Measurements from ENCODE around the gene MLLT1.

MLLT1 gene

DNA sequence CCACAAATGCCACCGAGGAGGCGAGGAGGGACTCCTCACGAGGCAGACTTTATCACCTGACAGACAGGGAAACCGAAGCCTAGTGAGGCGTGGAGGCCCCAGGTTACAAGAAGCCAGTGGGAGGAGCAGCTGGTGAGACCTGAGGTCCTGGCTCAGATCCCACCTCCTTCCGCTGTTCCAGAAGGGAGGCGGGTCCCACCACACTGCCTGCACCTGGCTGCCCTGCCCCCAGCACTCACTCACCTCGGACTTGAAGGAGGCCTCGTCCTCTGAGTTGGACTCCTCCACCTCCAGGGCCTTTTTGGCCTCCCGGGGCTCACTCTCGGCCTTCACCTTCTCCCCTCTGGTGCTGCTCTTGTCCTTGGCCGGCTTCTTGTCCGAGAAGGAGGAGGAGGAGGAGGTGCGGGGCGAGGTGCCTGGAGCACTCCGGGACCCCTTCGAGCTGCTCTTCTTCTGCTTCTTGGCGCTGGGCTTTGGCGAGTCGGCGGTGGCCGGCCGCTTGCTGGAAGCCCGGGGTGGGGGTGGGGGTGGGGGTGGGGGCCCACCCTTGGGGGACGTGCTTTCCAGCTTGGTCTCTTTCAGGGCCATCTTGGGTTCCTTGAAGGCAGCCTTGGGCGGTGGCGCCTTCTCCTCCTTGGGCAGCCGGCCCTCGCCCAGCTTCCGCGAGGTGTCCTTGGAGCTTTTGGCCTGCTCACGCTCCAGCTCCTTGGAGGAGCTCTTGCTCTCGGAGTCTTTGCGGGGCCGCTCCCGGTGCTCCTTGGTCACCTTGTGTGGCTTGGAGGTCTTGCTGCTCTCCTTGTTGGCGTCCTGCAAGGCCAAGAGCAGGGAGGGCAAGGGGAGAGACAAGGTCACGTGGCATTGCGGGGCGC, 57.7 kb downstream of the MLLT1 start:
- DNase-seq (ENCODE audit: low read depth in 2 of 2) = no peak

DNA sequence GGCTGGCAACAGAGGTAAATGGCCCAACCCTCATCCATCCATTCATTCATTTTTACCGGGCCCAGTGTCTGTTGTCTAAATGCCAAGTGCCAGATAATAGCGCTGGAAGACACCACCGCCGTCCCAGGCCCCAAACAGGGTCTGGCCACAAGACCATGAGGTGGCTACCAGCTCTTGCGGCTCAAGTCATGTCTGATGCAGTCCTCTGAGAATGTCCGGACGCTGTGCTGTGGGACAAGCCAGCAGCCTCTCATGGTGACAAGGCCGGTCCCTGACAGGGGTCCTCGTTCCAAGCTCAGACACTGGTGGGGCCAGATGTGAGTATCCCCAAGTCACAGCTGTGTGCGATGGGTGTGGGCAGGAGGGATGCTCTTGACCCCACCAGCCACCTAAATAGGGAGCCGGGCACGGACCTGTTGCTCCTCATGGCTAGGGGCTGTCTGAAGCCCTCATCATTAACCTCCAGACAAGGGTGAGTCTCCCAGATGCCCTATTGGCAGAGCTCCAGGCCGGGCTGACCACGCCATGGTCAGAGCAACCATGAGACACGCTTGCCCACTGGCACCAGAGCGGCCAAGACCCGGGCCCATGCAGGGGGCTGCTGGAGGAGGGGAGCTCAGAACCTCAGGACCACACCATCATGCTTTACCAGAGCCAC, 58.4 kb downstream of the MLLT1 start:
- DNase-seq (ENCODE audit: low read depth in 2 of 2) = no peak

DNA sequence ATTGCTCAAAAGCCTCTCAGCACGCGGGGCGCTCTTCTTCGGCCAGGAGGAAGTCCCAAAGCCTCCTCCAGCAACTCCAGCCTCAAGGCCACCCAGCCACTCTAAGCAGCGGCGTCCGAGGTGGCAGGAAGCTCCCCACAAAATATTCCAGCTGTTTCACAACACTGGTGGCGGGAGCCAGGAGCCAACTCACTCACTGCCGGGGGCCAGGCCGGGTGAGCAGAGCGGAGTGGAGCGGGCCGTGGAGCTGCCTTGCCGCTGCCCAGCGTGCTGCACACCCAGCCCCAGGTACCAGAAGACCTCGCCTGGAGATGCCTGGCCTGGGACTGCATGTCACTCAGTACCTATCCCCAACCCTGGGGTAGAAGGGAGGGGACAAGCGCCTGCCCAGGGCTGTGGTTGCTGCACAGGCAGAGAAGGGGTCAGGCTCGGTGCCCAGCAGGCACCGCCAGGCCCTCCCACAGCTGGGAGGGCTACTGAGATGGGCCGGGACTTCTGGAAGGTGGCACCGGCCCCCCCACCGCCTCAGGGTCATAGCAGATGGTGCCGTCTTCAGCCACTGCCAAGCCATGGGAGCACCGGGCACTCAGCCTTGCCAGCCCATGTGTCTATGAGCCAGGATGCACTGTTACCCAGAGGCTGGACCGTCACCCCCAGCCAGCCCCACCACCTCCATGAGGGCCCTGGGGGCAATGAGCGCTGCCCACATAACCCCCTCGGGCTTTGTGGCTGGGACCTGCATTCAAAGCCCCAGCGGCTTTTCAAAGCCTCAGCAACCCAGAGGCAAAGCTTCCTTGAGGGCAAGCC, 59.2 kb downstream of the MLLT1 start:
- no peak for DNase-seq (ENCODE audit: low read depth in 2 of 2)

DNA sequence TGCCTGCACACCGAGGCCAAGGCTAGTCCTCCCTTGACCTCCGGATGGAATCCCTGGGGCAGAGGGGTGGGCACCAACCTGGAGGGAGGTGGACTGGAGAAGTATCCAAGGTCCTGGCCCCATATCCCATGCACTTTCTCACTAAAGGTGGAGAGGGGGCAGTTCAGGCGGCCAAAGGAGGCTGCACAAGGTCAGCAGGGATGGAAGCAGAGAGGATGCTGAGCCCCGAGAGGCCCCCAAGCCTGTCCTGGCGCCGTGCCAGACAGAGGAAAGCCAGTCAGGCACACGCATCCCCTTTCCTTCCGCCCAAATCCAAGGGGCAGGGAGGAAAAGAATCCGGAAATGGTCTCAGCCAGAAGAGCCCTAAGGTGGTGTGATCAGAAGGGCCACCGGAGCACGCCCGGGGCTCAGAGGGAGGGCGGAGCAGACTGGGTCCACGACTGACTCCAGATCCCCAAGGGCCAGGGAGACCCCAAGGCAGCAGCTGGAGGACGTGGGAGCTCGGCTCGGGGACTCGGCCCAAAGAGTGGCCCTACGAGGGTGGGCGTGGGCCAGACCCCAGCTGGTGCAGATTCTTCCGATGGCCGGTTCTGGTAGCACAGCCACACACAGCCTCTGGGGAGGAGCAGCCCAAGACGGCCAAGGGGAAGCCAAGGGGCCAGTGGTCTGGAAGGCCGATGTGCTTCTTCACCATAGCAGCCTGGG, 60.0 kb downstream of the MLLT1 start:
- no peak for DNase-seq (ENCODE audit: low read depth in 2 of 2)

DNA sequence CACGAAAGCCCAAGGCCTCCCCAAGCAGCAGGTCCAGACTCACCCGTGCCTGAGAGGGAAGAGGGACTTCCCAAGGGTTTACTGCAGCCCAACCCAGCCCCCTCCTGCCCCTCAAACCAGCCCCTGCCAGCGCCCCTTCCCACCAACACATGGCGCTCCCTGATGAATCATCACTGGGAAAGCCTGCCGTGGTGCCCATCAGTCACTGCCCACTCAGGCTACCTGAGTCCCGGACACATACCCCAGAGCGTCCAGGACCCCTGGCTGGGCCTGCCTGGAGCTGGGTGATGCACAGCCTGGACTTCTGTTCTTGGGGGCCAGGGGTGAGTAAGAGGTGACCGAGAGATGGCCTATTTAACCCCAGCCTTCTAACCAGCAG, 60.6 kb downstream of the MLLT1 start:
- DNase-seq (ENCODE audit: low read depth in 2 of 2) = no peak

DNA sequence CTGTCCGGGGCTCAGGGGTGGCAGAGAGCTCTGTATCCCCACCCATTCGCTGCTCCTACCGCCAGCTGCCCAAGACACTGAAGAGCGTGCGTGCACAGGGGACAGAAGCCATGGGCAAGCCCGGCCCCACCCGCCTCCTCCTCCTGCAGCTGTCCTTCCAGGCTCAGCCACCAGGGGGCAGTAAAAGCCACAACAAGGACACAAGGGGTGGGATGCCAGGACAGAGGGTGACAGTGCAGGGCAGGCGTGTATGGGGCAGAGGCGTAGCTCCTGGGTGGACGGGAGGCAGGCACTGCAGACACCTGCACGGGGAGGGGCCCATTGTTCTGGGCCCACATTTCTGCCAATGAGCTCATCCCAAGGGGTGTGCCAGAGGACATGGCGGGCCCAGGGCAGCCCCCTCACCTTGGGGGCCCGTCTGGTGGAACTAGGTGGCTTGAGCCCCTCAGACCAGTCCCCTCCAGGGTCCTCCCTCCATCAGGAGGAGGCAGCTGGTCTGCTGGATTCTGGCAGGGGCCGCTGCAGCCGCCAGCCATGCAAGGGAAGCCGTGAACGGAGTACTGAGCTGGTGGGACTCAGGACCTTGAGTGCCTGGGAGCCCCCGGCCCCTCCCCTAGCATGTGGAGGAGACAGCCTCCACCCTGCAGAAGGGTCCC, 61.2 kb downstream of the MLLT1 start:
- peak; percentile 62 to 78 for DNase-seq (ENCODE audit: low read depth in 2 of 2)

DNA sequence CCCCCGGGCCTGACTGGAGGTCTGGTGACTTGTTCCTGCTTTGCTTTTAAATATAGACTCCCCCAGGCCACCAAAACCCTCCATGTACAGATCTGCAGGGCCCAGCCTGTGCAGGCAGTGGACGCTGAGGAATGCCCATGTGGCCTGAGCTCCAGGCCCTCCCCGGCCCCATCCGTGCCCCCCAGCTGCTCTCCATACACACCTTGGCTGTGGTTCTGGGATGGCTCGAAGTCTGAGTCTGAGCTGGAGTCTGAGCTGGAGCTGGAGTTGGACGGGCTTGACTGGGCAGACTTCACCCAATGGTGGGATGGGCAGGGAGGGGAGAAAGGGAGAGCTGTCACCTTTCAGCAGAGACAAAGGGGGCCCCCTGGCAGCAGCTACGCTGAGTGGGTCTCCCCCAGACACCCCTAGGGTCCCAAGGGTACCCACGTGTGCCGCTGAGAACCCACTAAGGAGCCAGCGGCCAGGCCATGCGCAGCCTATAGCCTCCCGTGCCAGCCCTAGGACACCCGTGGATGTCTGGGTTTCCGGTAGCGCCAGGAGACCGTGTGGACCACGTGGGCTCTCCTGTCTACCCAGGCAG, 61.9 kb downstream of the MLLT1 start:
- DNase-seq (ENCODE audit: low read depth in 2 of 2) = no peak

DNA sequence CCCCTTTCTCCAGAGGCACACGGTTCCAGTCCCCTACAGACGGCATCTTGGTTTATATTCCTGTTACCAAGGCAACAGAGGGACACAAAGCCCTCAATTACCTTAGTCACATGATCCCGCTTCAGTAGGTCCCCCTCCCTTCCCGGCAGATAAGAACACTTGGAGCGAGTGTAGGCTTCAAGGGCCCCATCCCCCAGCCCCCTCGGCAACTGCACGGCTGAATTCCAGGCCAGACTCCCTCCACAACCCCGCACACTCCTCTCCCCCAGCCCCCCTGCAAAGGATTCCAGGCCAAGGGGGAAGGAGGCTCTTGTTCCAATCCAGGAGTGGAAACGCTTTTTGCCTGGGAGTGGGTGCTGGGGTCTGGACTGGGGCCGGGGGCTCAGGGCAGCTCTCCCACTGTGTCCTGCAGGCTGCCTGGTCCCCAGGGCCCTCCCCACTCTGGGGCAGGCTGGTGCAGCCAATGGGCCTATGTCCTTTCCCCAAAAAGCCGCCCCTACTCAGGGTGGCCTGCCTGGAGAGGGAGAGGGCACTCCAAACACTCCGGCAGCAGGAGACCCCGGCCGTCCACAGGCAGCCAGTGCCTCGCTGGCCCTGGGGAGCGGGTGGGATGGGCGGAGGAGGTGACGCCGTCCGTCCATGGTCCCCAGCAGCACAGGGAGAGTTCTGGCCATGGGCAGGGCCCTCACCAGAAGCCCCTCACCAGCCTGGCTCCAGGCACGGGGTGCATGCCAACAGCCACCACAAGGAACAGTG, 62.6 kb downstream of the MLLT1 start:
- no peak for DNase-seq (ENCODE audit: low read depth in 2 of 2)

DNA sequence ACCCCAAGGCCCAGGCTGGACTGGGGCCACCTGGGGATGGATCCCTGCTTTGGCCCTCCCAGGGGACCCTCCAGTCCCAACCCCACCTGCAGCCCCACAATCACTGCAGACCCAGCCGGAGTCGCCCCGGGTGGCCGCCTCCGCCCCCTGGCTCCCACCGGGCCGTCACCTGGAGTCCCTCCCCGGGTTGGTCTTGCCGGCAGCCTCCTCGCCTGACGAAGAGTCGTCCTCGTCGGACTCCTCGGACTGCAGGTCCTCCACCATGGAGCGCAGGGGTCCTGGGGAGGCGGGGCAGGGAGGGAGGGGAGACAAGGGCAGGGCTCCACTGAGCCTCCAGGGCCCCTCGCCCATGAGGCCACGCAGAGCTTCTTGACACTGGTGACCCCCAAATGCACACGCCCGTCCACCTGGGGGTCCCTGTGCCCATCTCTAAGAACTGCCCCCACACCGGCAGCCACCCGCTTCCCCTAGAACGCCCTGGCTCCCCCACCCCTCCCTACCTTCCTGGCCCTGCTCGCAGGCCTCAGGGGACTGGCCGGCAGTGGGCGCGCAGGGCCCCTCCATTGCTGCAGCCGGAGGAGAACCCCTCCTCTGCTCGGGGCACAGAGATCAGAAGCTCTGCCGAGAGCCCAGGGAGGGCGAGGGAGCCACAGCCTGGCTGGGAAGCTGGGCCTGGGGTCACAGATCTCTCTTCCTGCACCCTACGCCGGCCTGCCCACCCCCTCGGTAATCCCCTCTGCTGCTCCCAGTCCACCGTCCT, 63.4 kb downstream of the MLLT1 start:
- DNase-seq (ENCODE audit: low read depth in 2 of 2) = no peak

DNA sequence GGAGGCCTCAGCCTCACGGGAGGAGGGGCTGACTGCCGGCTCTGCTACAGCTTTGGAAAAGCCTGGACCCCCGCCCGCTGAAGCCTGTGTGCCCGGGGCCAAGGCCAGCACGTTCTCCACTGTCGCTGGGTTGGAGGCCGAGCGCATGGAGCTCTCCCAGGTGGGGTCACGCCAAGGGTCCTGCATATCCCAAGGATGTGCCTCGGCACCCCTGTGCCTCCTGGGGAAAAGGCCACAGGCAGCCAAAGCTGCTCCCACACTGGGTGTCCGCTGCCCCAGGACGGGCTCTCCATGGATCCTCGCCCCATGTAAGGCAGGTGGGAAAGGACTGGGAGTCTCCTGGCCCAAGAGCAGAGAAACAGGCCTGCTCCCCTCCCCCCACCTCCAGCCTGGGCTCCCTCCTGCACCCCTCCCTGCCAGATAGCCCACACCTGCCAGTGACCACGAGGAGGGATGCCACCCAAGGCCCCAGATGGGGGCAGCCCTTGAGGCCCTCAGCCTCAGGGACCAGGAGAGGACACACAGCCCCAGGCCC, 64.0 kb downstream of the MLLT1 start:
- DNase-seq (ENCODE audit: low read depth in 2 of 2) = no peak

DNA sequence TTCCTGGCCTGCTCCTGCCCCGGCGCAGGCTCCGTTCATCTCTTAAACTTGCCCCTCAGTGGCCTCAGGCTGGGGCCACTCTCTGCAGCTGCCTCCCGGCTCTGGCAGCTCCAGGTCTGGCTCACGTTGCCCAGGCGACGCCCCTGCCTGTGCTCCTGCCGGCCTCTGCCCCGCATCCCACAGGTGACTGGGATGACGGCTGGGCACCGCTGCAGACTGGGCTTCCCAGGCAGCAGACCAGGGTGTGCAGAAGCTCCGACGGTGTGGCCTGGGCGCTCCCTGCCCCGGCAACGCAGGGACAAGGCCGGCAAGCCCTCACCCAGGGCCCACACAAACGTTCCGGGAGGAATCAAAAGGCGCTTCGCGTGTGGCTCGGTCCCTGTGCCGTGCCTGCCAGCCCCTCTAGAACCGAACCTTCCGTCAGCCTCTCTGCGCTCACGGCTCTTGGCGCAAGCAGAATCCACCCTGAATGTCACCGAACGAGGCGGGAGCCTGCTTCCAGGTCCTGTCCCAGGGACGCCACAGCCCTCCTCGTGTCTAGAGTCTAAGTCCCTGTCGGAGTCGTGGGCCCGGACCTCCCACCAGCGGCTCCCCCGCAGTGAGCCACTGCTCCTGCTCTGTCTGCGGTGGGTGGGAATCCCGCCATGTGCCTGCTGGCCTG, 64.8 kb downstream of the MLLT1 start:
- no peak for DNase-seq (ENCODE audit: low read depth in 2 of 2)

DNA sequence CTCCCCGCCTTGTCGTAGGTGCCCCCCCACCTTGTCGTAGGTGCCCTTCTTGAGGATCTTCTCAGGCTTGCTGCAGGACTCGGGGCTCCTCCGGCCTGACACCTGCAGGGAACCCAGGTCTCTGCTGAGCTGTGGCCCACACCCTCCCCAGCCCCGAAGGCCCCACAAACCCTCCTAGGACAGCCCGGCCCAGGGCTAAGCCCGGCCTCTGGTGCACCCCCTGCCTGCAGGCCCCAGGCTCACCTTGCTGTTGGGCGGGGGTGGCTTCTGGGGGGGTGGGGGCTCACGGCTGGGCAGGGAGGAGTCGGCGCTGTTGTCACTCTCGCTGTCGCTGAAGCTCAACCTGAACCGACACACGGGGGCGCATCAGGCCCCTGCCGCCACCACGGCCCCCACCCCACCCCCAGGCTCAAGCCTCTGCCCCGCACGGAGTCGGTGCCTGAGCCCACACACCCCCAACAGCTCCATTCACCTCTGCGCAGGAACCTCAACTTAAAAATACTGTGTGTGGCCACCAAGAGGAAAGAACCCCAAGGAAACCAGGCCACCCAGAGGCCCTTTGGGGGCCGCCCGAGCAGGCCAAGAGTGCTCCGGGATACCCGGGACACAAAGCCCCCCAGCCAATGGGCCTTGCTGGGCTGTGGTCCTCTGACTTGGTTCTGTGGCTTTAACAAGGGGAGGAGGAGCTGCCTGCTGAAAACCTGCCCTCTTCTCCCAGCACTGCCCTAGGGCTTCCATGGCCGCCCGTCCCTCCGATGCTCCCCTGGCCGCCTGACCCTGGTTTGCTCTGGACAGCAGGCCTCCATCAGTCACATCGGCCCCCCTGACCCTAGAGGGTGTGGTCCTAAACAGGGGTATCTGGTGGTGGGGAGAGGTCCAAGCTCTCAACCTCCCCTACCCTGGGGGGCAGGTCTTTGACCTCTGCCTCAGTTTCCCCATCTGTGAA, 65.8 kb downstream of the MLLT1 start:
- no peak for DNase-seq (ENCODE audit: low read depth in 2 of 2)

DNA sequence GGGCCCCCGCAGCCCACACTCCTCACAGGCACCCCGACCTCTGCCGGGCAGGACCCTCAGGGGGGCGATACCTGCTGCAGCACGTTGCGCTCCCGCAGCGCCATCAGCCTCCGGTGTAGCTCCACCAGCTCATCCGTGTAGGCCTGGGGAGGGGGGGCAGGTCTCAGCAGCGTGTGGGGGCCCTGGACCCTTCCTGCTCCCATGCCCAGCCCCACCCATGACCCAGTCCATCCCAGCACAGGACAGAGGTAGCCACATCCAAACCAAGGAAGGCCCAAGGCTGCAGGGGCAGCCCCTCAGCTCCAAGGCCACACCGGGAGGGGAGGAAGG, 66.5 kb downstream of the MLLT1 start:
- DNase-seq (ENCODE audit: low read depth in 2 of 2) = no peak

DNA sequence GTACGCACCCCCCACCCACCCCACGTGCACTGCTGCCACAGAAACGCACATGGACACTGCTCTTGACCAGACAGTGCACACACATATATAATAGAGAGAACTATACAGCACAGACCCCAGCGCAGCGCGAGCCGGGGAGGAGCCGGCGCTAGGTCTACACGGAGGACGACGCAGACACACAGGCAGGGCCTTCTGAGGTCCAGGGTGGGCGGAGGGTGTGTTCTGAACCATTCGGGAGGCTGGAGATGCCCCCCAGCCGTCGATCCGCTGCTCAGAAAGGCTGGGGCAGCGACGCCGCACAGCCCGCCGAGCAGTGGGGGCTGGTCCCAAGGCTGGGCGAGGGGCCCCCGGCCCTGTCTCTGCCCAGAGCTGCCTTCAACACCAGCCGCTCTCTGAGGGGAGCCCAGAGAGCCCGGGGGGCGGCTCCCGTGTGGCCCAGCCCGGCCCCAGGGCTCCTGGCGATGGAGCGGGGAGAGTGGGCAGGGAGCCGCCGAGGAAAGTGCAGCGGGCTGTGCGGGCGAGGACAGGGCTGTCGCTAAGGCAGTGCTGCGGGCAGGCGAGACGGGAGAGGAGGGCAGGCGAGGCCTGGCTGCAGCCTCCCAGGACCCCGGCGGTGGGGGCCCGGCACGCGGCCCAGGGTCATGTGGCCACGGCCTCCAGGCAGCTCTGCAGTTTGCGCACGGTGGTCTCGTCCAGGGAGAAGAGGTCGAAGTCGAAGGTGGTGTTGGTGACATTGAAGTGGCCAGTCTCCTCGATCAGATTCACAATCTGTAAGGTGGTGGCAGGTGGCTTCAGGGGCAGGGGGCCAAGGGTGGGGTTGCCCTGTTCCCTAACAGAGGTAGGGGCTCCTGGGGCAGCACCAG, 67.1 kb downstream of the MLLT1 start:
- no peak for DNase-seq (ENCODE audit: low read depth in 2 of 2)

DNA sequence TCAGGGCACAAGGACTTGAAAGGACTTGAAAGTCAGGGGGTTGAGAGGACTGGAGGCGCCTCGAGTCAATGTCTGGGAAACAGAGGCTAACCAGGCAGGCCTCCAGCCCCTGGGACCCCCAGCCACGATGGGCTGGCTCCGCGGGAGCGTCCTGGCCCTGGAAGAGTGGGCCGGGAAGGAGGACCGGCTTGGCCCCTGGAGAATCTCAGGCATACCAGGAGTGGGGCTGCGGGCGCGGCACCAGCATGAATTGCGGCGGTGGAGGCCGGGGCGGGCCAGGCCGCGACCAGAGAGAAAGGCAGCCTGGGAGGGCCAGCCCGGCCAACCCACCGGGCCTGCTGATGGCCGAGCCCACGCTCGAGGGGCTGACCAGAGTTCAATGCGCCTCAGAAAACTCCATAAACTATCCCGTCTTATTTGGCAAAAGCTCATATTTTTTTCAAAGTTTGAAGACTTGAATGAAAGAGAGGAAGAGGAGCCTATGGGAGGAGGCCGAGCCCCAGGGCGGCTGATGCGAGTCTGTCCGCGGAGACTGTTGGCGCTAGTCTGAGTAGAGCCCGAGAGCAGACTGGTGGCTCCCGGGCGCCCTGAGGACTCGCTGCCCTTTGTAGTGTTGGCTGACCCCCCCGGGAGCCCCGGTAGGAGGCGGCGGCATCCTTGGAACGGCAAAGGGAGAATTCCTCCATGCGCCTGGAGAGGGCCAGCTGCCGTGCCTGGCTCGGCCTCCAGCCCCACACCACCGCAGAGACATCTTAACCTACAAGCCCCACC, 68.0 kb downstream of the MLLT1 start:
- no peak for DNase-seq (ENCODE audit: low read depth in 2 of 2)
